ENCODE measurements around the gene SMIM26.

SMIM26 gene

DNA sequence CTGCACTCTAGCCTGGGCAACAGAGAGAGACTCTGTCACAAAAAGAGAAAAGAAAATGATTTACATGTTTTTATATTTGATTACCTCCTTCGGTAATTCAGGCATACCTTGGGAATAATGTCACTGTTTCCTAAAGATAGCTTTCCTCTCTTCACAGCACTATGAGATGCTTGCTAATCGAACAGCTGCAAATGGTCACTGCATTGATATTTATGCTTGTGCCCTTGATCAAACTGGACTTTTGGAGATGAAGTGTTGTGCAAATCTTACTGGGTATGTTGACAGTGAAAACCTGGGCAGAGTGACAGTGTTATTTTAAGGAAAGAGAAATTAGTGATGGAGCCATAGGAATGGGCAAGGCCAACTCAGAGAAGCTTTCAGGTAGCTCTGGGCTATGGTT lies 39.9 kb upstream of the SMIM26 start:
- no peak overlapping the region for H3K9ac ChIP-seq (ENCODE audit: low read length)
- no peaks in the 10 kb centered on the region for H3K79me2 ChIP-seq (ENCODE audit: insufficient read depth, low read length)
- no peaks in the 10 kb centered on the region for H4K20me1 ChIP-seq (ENCODE audit: insufficient read depth, low read length)
- no peaks in the 10 kb centered on the region for H3F3A ChIP-seq (ENCODE audit: insufficient read depth, low read length)
- no peak overlapping the region for H3K4me3 ChIP-seq (ENCODE audit: low read depth, low read length, poor library complexity, severe bottlenecking)
- peaks cover 84% of the 10 kb centered on the region for H3K36me3 ChIP-seq (ENCODE audit: insufficient read depth, low read length)
- no peaks in the 10 kb centered on the region for H3K4me1 ChIP-seq (ENCODE audit: insufficient read depth, low read length, severe bottlenecking)
- no peak overlapping the region for H3K27ac ChIP-seq (ENCODE audit: low read depth, low read length, poor library complexity, severe bottlenecking)
- no peak overlapping the region for H2AFZ ChIP-seq (ENCODE audit: low read length)
- H3K9me2 ChIP-seq (ENCODE audit: low read depth, low read length), result no peaks in the 10 kb centered on the region
- H3K9me3 ChIP-seq (ENCODE audit: low read length), result no peaks in the 10 kb centered on the region
- no peaks in the 10 kb centered on the region for H3K27me3 ChIP-seq (ENCODE audit: insufficient read depth, low read length)
- no peak for TF ChIP-seq EZH2 (IDR thresholded peaks at IDR 0.05; ENCODE audit: borderline replicate concordance, low read length)
- TF ChIP-seq, protein P1, sequence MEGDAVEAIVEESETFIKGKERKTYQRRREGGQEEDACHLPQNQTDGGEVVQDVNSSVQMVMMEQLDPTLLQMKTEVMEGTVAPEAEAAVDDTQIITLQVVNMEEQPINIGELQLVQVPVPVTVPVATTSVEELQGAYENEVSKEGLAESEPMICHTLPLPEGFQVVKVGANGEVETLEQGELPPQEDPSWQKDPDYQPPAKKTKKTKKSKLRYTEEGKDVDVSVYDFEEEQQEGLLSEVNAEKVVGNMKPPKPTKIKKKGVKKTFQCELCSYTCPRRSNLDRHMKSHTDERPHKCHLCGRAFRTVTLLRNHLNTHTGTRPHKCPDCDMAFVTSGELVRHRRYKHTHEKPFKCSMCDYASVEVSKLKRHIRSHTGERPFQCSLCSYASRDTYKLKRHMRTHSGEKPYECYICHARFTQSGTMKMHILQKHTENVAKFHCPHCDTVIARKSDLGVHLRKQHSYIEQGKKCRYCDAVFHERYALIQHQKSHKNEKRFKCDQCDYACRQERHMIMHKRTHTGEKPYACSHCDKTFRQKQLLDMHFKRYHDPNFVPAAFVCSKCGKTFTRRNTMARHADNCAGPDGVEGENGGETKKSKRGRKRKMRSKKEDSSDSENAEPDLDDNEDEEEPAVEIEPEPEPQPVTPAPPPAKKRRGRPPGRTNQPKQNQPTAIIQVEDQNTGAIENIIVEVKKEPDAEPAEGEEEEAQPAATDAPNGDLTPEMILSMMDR (IDR thresholded peaks at IDR 0.05; ENCODE audit: low read length), result no peak
- no peak overlapping the region for H3K4me2 ChIP-seq (ENCODE audit: low read length)

DNA sequence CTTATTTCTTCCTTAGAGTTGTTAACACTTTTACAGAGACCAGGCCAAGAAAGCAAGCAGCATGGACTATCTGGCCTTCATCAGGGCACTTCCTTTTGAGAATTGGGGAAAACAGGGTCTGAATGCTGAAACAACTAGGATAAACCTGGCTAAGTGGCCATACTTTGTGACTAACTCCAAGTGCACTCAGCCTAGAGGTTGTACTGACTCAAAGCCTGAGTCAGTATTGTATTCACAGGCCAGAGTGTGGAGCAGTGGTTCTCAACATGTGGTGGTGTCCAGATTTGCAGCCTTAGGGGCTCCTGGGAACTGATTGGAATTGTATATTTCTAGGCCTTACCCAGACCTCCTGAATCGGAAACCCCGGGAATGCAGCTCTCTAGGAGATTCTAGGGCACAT lies 39.4 kb upstream of the SMIM26 start:
- H3K27ac ChIP-seq (ENCODE audit: low read depth, low read length, poor library complexity, severe bottlenecking), result no peak overlapping the region
- TF ChIP-seq, protein P1 (IDR thresholded peaks at IDR 0.05; ENCODE audit: low read length), result no peak
- TF ChIP-seq EZH2 (IDR thresholded peaks at IDR 0.05; ENCODE audit: borderline replicate concordance, low read length), result no peak

DNA sequence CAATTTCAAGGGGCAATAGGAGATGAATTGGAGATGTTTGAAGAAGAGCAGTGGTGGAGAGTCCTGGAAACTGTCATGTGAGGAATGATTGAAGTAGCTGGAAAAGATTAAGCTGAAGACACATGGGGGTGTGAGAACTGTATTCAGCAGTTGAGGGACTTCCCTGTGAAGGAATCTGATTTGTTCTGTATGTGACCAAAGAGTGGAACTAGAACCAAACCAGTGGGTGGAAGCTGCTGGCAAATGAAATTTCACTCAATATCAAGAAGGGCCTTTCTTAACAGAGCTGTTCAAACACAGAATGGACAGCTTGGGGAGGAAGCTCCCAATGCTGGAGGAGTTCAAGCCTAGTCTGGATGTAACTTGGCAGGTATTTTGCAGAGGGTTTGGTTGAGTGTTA lies 38.2 kb upstream of the SMIM26 start:
- TF ChIP-seq EZH2 (IDR thresholded peaks at IDR 0.05; ENCODE audit: borderline replicate concordance, low read length), result no peak
- Histone ChIP-seq H2AFZ (ENCODE audit: low read length) (no peak overlapping the region), H3K27me3 (ENCODE audit: insufficient read depth, low read length) (no peaks in the 10 kb centered on the region), H3K4me2 (ENCODE audit: low read length) (no peak overlapping the region), H3K4me3 (ENCODE audit: low read depth, low read length, poor library complexity, severe bottlenecking) (no peak overlapping the region), H3K9ac (ENCODE audit: low read length) (no peak overlapping the region), H3K36me3 (ENCODE audit: insufficient read depth, low read length) (peaks cover 98% of the 10 kb centered on the region), H3K27ac (ENCODE audit: low read depth, low read length, poor library complexity, severe bottlenecking) (no peak overlapping the region), H3F3A (ENCODE audit: insufficient read depth, low read length) (no peaks in the 10 kb centered on the region), H3K9me3 (ENCODE audit: low read length) (no peaks in the 10 kb centered on the region), H3K4me1 (ENCODE audit: insufficient read depth, low read length, severe bottlenecking) (no peaks in the 10 kb centered on the region), H3K9me2 (ENCODE audit: low read depth, low read length) (no peaks in the 10 kb centered on the region), H3K79me2 (ENCODE audit: insufficient read depth, low read length) (no peaks in the 10 kb centered on the region), H4K20me1 (ENCODE audit: insufficient read depth, low read length) (no peaks in the 10 kb centered on the region)

More for the DNA sequence above, 39.4 kb upstream of the SMIM26 start:
- H4K20me1 ChIP-seq (ENCODE audit: insufficient read depth, low read length), result no peaks in the 10 kb centered on the region
- H3K9me3 ChIP-seq (ENCODE audit: low read length), result no peaks in the 10 kb centered on the region
- no peaks in the 10 kb centered on the region for H3K27me3 ChIP-seq (ENCODE audit: insufficient read depth, low read length)
- peaks cover 89% of the 10 kb centered on the region for H3K36me3 ChIP-seq (ENCODE audit: insufficient read depth, low read length)
- no peak overlapping the region for H3K4me3 ChIP-seq (ENCODE audit: low read depth, low read length, poor library complexity, severe bottlenecking)
- no peaks in the 10 kb centered on the region for H3K79me2 ChIP-seq (ENCODE audit: insufficient read depth, low read length)
- no peaks in the 10 kb centered on the region for H3F3A ChIP-seq (ENCODE audit: insufficient read depth, low read length)
- H2AFZ ChIP-seq (ENCODE audit: low read length), result no peak overlapping the region
- no peaks in the 10 kb centered on the region for H3K4me1 ChIP-seq (ENCODE audit: insufficient read depth, low read length, severe bottlenecking)
- H3K9ac ChIP-seq (ENCODE audit: low read length), result no peak overlapping the region
- H3K4me2 ChIP-seq (ENCODE audit: low read length), result no peak overlapping the region
- no peaks in the 10 kb centered on the region for H3K9me2 ChIP-seq (ENCODE audit: low read depth, low read length)

DNA sequence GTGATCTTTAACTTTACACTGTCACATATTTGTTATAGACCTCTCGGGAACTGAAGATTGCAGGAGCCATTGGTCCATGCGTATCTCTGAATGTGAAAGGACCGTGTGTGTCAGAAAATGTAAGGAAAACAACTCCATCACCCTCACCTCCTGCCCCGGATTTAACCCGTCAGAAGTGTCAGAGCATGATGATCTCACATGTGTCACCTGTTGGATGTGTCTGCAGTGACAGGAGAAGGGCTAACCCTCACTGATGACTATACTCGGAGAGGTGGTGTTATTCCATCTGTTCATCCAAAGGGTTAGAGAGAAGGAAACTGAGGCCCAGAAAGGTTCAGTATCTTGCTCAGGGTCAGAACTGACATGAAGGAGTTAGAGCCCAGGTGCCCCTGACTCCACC lies 34.6 kb upstream of the SMIM26 start:
- no peak overlapping the region for H3K4me2 ChIP-seq (ENCODE audit: low read length)
- H2AFZ ChIP-seq (ENCODE audit: low read length), result no peak overlapping the region
- H3K9me3 ChIP-seq (ENCODE audit: low read length), result no peaks in the 10 kb centered on the region
- H3K4me1 ChIP-seq (ENCODE audit: insufficient read depth, low read length, severe bottlenecking), result no peaks in the 10 kb centered on the region
- TF ChIP-seq EZH2 (IDR thresholded peaks at IDR 0.05; ENCODE audit: borderline replicate concordance, low read length), result no peak
- TF ChIP-seq, protein P1 (IDR thresholded peaks at IDR 0.05; ENCODE audit: low read length), result no peak
- H3K4me3 ChIP-seq (ENCODE audit: low read depth, low read length, poor library complexity, severe bottlenecking), result no peak overlapping the region
- peaks cover 81% of the 10 kb centered on the region for H3K36me3 ChIP-seq (ENCODE audit: insufficient read depth, low read length)
- H3K79me2 ChIP-seq (ENCODE audit: insufficient read depth, low read length), result no peaks in the 10 kb centered on the region
- no peaks in the 10 kb centered on the region for H4K20me1 ChIP-seq (ENCODE audit: insufficient read depth, low read length)
- no peak overlapping the region for H3K27ac ChIP-seq (ENCODE audit: low read depth, low read length, poor library complexity, severe bottlenecking)
- H3K9ac ChIP-seq (ENCODE audit: low read length), result no peak overlapping the region
- no peaks in the 10 kb centered on the region for H3K9me2 ChIP-seq (ENCODE audit: low read depth, low read length)
- no peaks in the 10 kb centered on the region for H3F3A ChIP-seq (ENCODE audit: insufficient read depth, low read length)
- H3K27me3 ChIP-seq (ENCODE audit: insufficient read depth, low read length), result no peaks in the 10 kb centered on the region
